SK-N-SH treated with all-trans-retinoic acid at 6 μM for 48 hours (cell line): ENCODE results near the gene EIF5.

Source experiments
- ATAC-seq: fragments of 200-7000 bp; cut with Tn5 transposase; 3 replicates; pipeline ENCODE4 v1.9.1; 2020; ENCODE audit warnings: mild to moderate bottlenecking, moderate library complexity
- ARNTL ChIP-seq: fragments of 450-650 bp; formaldehyde crosslinking; IDR thresholded peaks from 2 replicates; pipeline ENCODE4 v1.5.0; 2020; ENCODE audit warnings: low read depth, mild to moderate bottlenecking, moderate library complexity, borderline replicate concordance
- CSRNP3 ChIP-seq: fragments of 250-450 bp; sonication (Bioruptor Pico); IDR thresholded peaks from 2 replicates; pipeline ENCODE4 v1.5.1; 2021; ENCODE audit warnings: mild to moderate bottlenecking, moderate library complexity
- GLIS3 ChIP-seq: fragments of 250-450 bp; sonication (Bioruptor Pico); IDR thresholded peaks from 2 replicates; pipeline ENCODE4 v1.5.0; 2020; ENCODE audit warnings: mild to moderate bottlenecking, moderate library complexity
- PPARA ChIP-seq: fragments of 250-450 bp; sonication (Bioruptor Pico); IDR thresholded peaks from 2 replicates; pipeline ENCODE4 v1.5.0; 2020; ENCODE audit warnings: mild to moderate bottlenecking, borderline replicate concordance
- RARB ChIP-seq: fragments of 250-450 bp; sonication (Bioruptor Pico); IDR thresholded peaks from 2 replicates; pipeline ENCODE4 v1.8.0; 2021; ENCODE audit warnings: mild to moderate bottlenecking, moderate library complexity
- SNAI2 ChIP-seq: fragments of 250-450 bp; sonication (Bioruptor Pico); IDR thresholded peaks from 2 replicates; pipeline ENCODE4 v1.5.0; 2020; ENCODE audit warnings: mild to moderate bottlenecking, moderate library complexity
- TCF4 ChIP-seq: fragments of 250-450 bp; sonication (Bioruptor Pico); IDR thresholded peaks from 2 replicates; pipeline ENCODE4 v1.8.0; 2021; ENCODE audit warnings: mild to moderate bottlenecking, moderate library complexity, borderline replicate concordance
- ZC3H10 ChIP-seq: fragments of 250-450 bp; sonication (Bioruptor Pico); IDR thresholded peaks from 2 replicates; pipeline ENCODE4 v1.5.1; 2021; ENCODE audit warnings: mild to moderate bottlenecking, moderate library complexity
- ZFP3 ChIP-seq: fragments of 250-450 bp; sonication (Bioruptor Pico); IDR thresholded peaks from 2 replicates; pipeline ENCODE4 v1.5.0; 2020; ENCODE audit warnings: mild to moderate bottlenecking, moderate library complexity
- TF ChIP-seq, protein P1 (sequence below): fragments of 250-450 bp; sonication (Bioruptor Pico); IDR thresholded peaks from 2 replicates; pipeline ENCODE4 v1.5.1; 2020; ENCODE audit warnings: low read depth, mild to moderate bottlenecking, moderate library complexity

The EIF5 gene

GRCh38 chr14:103393676-103394626 is 59.9 kb downstream of the EIF5 start:
- 0 out of 3 replicates have a peak, but pooled peaks have one; percentile 31 for ATAC-seq
- TF ChIP-seq, protein P1, sequence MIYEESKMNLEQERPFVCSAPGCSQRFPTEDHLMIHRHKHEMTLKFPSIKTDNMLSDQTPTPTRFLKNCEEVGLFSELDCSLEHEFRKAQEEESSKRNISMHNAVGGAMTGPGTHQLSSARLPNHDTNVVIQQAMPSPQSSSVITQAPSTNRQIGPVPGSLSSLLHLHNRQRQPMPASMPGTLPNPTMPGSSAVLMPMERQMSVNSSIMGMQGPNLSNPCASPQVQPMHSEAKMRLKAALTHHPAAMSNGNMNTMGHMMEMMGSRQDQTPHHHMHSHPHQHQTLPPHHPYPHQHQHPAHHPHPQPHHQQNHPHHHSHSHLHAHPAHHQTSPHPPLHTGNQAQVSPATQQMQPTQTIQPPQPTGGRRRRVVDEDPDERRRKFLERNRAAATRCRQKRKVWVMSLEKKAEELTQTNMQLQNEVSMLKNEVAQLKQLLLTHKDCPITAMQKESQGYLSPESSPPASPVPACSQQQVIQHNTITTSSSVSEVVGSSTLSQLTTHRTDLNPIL (CRISPR knock-in tag): no peak
- TF ChIP-seq ZFP3 (CRISPR knock-in tag) (no peak), GLIS3 (CRISPR knock-in tag) (no peak), PPARA (no peak), ZC3H10 (no peak), ARNTL (CRISPR knock-in tag) (no peak), CSRNP3 (CRISPR knock-in tag) (no peak), SNAI2 (CRISPR knock-in tag) (no peak), TCF4 (CRISPR knock-in tag) (no peak), RARB (CRISPR knock-in tag) (no peak)
